ENCODE data around the gene APPBP2. TPM values are rescaled to one million over a fixed set of nuclear protein-coding genes. Genes with fewer than 3 reads are reported as not detected.
"Not testable (repeated sequence)": the region's sequence is repeated elsewhere in the genome, so short reads cannot be mapped to it uniquely, and the experiment has no call there.

APPBP2 gene
- total and polyA plus RNA-seq, 8 donors, result 4.8 to 55.8 (median 17.0) TPM

DNA sequence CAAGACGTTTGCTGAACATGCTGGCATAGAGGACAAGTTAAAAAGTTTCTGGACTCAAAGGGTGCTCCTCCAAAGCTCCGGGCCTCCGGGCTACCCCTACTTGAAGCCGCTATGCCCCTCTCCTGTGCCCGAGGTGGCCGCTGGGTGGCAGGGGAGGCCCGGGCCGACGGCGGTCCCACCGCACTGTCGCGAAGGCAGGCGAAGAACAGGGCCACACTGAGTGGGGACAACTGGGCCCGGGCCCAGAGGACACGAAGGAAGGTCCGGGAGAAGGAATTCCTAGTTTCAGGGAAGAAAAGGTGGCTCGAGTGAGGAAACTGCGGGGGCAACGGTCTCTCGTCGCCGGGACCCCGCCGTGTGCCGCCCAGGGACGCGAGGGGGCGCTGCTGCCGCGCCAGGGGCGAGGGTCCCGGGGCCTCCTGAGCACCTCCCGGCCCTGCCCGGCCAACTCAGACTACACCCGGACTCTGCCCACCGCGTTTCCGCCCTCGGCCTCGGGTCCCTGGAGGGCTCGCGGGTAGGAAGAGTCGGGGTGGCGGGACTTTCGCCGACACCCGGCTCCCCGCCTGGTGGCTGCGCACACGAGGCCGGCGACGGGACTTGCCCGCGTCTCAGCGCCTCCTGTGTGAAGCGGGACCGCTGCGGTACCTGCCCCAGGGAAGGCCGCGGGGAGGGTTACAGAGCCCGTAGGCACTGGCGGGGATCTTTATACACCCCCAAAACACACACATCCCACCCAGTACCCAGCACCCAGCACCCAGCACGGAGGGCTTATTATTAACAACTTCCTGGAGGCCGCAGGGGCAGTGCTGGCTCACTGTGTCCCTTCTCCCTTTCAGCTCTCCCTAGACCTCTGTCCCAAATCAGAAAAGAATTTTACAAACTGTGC is 104.5 kb downstream of the APPBP2 start:
- peak; percentile 74 to 86 for DNase-seq
- H3K27ac ChIP-seq, result peak overlapping the region in 4 of 5 donors; percentile 10 to 71 (median 46)
- no peak for TF ChIP-seq POLR2A (IDR thresholded peaks at IDR 0.05)
- TF ChIP-seq EP300 (IDR thresholded peaks at IDR 0.05), result no peak
- TF ChIP-seq, protein P1, sequence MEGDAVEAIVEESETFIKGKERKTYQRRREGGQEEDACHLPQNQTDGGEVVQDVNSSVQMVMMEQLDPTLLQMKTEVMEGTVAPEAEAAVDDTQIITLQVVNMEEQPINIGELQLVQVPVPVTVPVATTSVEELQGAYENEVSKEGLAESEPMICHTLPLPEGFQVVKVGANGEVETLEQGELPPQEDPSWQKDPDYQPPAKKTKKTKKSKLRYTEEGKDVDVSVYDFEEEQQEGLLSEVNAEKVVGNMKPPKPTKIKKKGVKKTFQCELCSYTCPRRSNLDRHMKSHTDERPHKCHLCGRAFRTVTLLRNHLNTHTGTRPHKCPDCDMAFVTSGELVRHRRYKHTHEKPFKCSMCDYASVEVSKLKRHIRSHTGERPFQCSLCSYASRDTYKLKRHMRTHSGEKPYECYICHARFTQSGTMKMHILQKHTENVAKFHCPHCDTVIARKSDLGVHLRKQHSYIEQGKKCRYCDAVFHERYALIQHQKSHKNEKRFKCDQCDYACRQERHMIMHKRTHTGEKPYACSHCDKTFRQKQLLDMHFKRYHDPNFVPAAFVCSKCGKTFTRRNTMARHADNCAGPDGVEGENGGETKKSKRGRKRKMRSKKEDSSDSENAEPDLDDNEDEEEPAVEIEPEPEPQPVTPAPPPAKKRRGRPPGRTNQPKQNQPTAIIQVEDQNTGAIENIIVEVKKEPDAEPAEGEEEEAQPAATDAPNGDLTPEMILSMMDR (IDR thresholded peaks at IDR 0.05), result peak in 5 of 7 experiments; percentile 87 to 93 (median 91)
- TF ChIP-seq POLR2AphosphoS5 (IDR thresholded peaks at IDR 0.05), result peak in 1 of 3 donors; percentile 38
- H3K4me3 ChIP-seq, result peak overlapping the region; percentile 53 to 59 (median 56)
- 2 to 6% (median 2%) methylated on average over 20 to 66 of the region's 66 CpGs for WGBS, 5 donors
- peaks cover 4 to 15% (median 10%) of the 10 kb centered on the region in 4 donors for H3K4me1 ChIP-seq
- no peaks in the 10 kb centered on the region for H3K27me3 ChIP-seq
- H3K36me3 ChIP-seq, result no peaks in the 10 kb centered on the region
- no peaks in the 10 kb centered on the region for H3K9me3 ChIP-seq
- intact Hi-C loops (cut with DNase I; ENCODE audit: low total_unique reads), result no loop called here

DNA sequence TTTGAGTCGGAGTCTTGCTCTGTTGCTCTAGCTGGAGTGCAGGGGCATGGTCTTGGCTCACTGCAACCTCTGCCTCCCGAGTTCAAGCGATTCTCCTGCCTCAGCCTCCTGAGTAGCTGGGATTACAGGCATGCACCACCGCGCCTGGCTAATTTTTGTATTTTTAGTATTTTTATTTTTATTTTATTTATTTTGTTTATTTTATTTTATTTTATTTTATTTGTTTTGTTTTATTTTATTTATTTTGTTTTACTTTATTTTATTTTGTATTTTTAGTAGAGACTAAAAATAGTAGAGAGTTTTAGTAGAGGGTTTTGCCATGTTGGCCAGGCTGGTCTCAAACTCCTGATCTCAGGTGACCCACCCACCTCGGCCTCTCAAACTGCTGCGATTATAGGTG is 106.2 kb downstream of the APPBP2 start:
- DNase-seq; H3K27ac ChIP-seq; intact Hi-C loops (cut with DNase I; ENCODE audit: low total_unique reads); H3K36me3 ChIP-seq; H3K4me3 ChIP-seq; H3K9me3 ChIP-seq; H3K27me3 ChIP-seq: not testable (repeated sequence)
- 94 to 96% (median 95%) methylated on average over 7 of the region's 7 CpGs for WGBS, 5 donors
- H3K4me1 ChIP-seq, result peaks cover 4 to 15% (median 10%) of the 10 kb centered on the region in 4 donors

DNA sequence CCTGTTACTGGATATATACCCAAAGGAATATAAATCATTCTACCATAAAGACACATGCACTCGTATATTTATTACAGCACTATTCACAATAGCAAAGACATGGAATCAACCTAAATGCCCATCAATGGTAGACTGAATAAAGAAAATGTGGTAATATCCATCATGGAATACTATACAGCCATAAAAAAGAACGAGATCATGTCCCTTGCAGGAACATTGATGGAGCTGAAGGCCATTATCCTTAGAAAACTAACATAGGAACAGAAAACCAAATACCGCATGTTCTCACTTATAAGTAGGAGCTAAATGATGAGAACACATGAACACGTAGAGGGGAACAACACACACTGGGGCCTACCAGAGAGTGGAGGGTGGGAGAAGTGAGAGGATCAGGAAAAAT is 107.0 kb downstream of the APPBP2 start:
- H3K27ac ChIP-seq; DNase-seq; H3K9me3 ChIP-seq; intact Hi-C loops (cut with DNase I; ENCODE audit: low total_unique reads); H3K36me3 ChIP-seq; H3K27me3 ChIP-seq; H3K4me3 ChIP-seq: not testable (repeated sequence)
- WGBS, 5 donors, result 92 to 97% (median 95%) methylated on average over 4 of the region's 4 CpGs
- peaks cover 4 to 15% (median 10%) of the 10 kb centered on the region in 4 donors for H3K4me1 ChIP-seq

DNA sequence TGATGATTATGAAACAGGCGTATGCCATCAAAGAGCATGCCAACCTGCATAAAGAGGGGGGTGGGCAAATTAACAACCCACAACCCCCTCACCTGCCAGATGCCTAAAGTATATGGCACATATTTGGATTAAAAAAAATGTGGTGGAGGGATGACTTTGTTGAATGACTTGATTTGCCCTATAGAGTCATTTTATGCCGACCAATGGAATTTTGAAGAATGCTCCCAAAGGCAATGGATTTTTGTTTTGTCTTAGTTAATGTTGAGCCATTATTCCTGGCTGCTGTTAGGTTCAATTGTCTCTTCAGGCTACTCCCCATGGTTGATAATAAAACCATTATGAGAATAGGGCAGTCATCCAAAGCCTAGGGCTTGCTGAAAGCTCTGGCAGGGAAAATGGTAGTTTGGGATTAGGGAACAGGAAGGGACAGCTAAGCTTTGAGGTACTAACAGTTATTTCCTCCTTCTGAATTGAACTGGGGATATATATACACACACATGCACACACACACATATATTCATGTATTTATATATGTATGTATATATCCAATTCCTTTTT is 109.6 kb downstream of the APPBP2 start:
- H3K4me3 ChIP-seq, result no peak overlapping the region
- no peaks in the 10 kb centered on the region for H3K27me3 ChIP-seq
- no peaks in the 10 kb centered on the region for H3K36me3 ChIP-seq
- 85 to 93% (median 92%) methylated on average over 2 of the region's 2 CpGs for WGBS, 5 donors
- no peak overlapping the region for H3K27ac ChIP-seq
- intact Hi-C loops (cut with DNase I; ENCODE audit: low total_unique reads), result no loop called here
- H3K9me3 ChIP-seq, result no peaks in the 10 kb centered on the region
- TF ChIP-seq, protein P1 (IDR thresholded peaks at IDR 0.05), result no peak
- no peak for TF ChIP-seq POLR2A (IDR thresholded peaks at IDR 0.05)
- no peak for TF ChIP-seq POLR2AphosphoS5 (IDR thresholded peaks at IDR 0.05)
- H3K4me1 ChIP-seq, result peaks cover 3 to 9% (median 5%) of the 10 kb centered on the region in 4 donors
- DNase-seq, result no peak

DNA sequence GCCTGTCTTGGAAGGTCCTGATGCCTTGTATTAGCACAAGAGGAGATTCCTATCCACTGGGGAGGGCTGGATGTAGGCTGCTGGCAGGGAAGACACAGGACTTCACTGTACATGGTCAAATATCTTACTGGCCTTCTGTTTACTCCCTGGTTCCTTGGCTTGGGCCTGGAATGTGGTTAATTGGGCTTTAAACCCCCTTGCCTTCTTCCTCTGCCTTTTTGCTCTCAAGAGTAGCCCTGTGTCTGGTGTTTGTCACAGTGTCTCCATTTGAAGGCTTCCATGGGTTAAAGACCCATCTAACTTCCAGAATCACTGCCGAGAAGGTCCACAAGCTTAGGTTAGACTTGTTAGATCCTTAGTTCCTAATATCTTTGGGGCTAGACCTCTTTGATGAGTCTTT is 110.9 kb downstream of the APPBP2 start:
- no peak for DNase-seq
- 91 to 100% (median 94%) methylated on average over 1 of the region's 1 CpG for WGBS, 5 donors
- H3K36me3 ChIP-seq, result no peaks in the 10 kb centered on the region
- TF ChIP-seq POLR2A (IDR thresholded peaks at IDR 0.05) (no peak), POLR2AphosphoS5 (IDR thresholded peaks at IDR 0.05) (no peak), EP300 (IDR thresholded peaks at IDR 0.05) (no peak)
- TF ChIP-seq, protein P1 (IDR thresholded peaks at IDR 0.05), result no peak
- no peaks in the 10 kb centered on the region for H3K4me1 ChIP-seq
- intact Hi-C loops (cut with DNase I; ENCODE audit: low total_unique reads), result no loop called here
- H3K27me3 ChIP-seq, result no peaks in the 10 kb centered on the region
- no peak overlapping the region for H3K4me3 ChIP-seq
- H3K9me3 ChIP-seq, result no peaks in the 10 kb centered on the region
- no peak overlapping the region for H3K27ac ChIP-seq
